K562 (cell line): ENCODE data around the gene NHSL2. TPM values are rescaled to one million over a fixed set of nuclear protein-coding genes. Genes with fewer than 3 reads are reported as not detected.

Experiments used
- ATAC-seq: fragments of 200-7000 bp; cut with Tn5 transposase; 3 replicates; pipeline ENCODE4 v1.9.1; 2020; ENCODE audit warnings: moderate library complexity
- BruUV-seq: library from RNA; stranded (reverse); fragments of 400-500 nt; replicated peaks from 2 replicates; lab custom pipeline; 2021; lab: Mats Ljungman, UMichigan
- CTCF ChIA-PET: fragments of 300-600 bp; formaldehyde crosslinking; extraction: SDS; loops from one replicate; lab custom pipeline; 2021; ENCODE audit warnings: low intra/inter-chr PET ratio; lab: Yijun Ruan, JAX
- POLR2A ChIA-PET: fragments of 300-600, 350-650 bp; sonication (Branson Sonifier 250); formaldehyde crosslinking; extraction: SDS; loops from one replicate; lab custom pipeline; 2021; ENCODE audit warnings: antibody characterized with exemption, inconsistent platforms; lab: Yijun Ruan, JAX
- DNase-seq, 4 experiments: peaks; one replicate each; pipeline versions ENCODE4 v3.0.0 to v3.0.0-alpha.2; 2011 to 2018; ENCODE audit warnings: low spot score in 3 of 4, mixed read lengths in 3 of 4; ENCODE audit errors: extremely low read depth in 1 of 4
- FAIRE-seq: peaks from 2 replicates; lab custom pipeline; 2011; peaks lifted over from hg19 to GRCh38; lab: Jason Lieb, UNC
- H2AFZ ChIP-seq: 2 replicates; pipeline ENCODE4 v1.6.0; 2011; ENCODE audit warnings: low read depth, low read length, control low read depth, inconsistent platforms
- H3K27ac ChIP-seq: fragments of 200-600 bp; 3 replicates; pipeline ENCODE4 v1.8.0; 2011; ENCODE audit warnings: low read depth, mild to moderate bottlenecking, control low read depth, inconsistent platforms, low read length, moderate library complexity, mixed read lengths; ENCODE audit errors: extremely low read depth
- H3K27me3 ChIP-seq, 2 experiments: fragments of 300-600 bp in 1 of 2; 2 replicates in 1 of 2; 3 replicates in 1 of 2; pipeline versions ENCODE4 v1.6.0 to v1.8.0; 2011; ENCODE audit warnings: inconsistent platforms in 2 of 2, low read length in 2 of 2, mild to moderate bottlenecking in 1 of 2, mixed read lengths in 1 of 2, moderate library complexity in 1 of 2; ENCODE audit not compliant: control insufficient read depth in 2 of 2, insufficient read depth in 2 of 2
- H3K36me3 ChIP-seq: fragments of 300-600 bp; 3 replicates; pipeline ENCODE4 v1.8.0; 2011; ENCODE audit warnings: mild to moderate bottlenecking, low read length, inconsistent platforms; ENCODE audit not compliant: control insufficient read depth, insufficient read depth
- H3K4me1 ChIP-seq, 2 experiments: fragments of 200-600 bp in 1 of 2; replicated peaks in 1 of 2; 2 replicates in 1 of 2; 3 replicates in 1 of 2; pipeline versions ENCODE4 v1.5.1 to v1.8.0; 2011; ENCODE audit warnings: inconsistent platforms in 2 of 2, low read length in 2 of 2, mild to moderate bottlenecking in 1 of 2, mixed read lengths in 1 of 2, moderate library complexity in 1 of 2; ENCODE audit not compliant: control insufficient read depth in 2 of 2, insufficient read depth in 2 of 2
- H3K4me2 ChIP-seq: 2 replicates; pipeline ENCODE4 v1.6.1; 2011; ENCODE audit warnings: low read length, control low read depth, inconsistent platforms, mixed read lengths; ENCODE audit not compliant: insufficient read depth
- H3K4me3 ChIP-seq: fragments of 200-600 bp; sonication (generic), shearing (Covaris generic); 2 replicates; pipeline ENCODE4 v1.5.1; 2016; ENCODE audit warnings: control low read depth, inconsistent platforms
- H3K79me2 ChIP-seq: fragments of 200-600 bp; 3 replicates; pipeline ENCODE4 v1.8.0; 2011; ENCODE audit warnings: low read length, inconsistent platforms; ENCODE audit not compliant: control insufficient read depth, insufficient read depth
- H3K9ac ChIP-seq, 2 experiments: 2 replicates each; pipeline versions ENCODE4 v1.6.0 to v1.6.1; 2011; ENCODE audit warnings: low read depth in 2 of 2, low read length in 2 of 2, control low read depth in 1 of 2, inconsistent platforms in 1 of 2, mild to moderate bottlenecking in 1 of 2, mixed read lengths in 1 of 2; ENCODE audit not compliant: insufficient read depth in 1 of 2
- H3K9me1 ChIP-seq: one replicate; pipeline ENCODE4 v1.6.0; 2011; ENCODE audit warnings: inconsistent platforms, mild to moderate bottlenecking, low read length, moderate library complexity; ENCODE audit not compliant: control insufficient read depth, insufficient read depth
- H3K9me3 ChIP-seq: replicated peaks from 2 replicates; pipeline ENCODE4 v1.5.1; 2011; ENCODE audit warnings: low read depth, low read length, inconsistent platforms; ENCODE audit not compliant: control insufficient read depth, insufficient read depth
- H4K20me1 ChIP-seq: replicated peaks from 2 replicates; pipeline ENCODE4 v1.6.1; 2011; ENCODE audit warnings: low read length, inconsistent platforms, mixed read lengths; ENCODE audit not compliant: control insufficient read depth, insufficient read depth
- FOXK2 ChIP-seq, 2 experiments: fragments of 450-650 bp; IDR thresholded peaks in 1 of 2; conservative IDR thresholded peaks in 1 of 2; 2 replicates each; pipeline ENCODE4 v1.6.1; 2016; ENCODE audit warnings: low read depth in 2 of 2, mild to moderate bottlenecking in 1 of 2
- MTA2 ChIP-seq: fragments of 450-650 bp; IDR thresholded peaks from 2 replicates; pipeline ENCODE4 v1.6.1; 2016; ENCODE audit warnings: low read depth
- NFXL1 ChIP-seq: fragments of 450-650 bp; formaldehyde crosslinking; IDR thresholded peaks from 2 replicates; pipeline ENCODE4 v1.4.0; 2021; ENCODE audit warnings: mild to moderate bottlenecking
- SIN3A ChIP-seq, 2 experiments: fragments of 150-350 bp in 1 of 2; IDR thresholded peaks; 2 replicates each; pipeline ENCODE4 v1.6.1; 2011 to 2016; ENCODE audit warnings: borderline replicate concordance in 2 of 2, low read depth in 2 of 2, low read length in 2 of 2, mild to moderate bottlenecking in 2 of 2, moderate library complexity in 2 of 2; ENCODE audit not compliant: control insufficient read depth in 1 of 2
- SMAD2 ChIP-seq: fragments of 150-350 bp; IDR thresholded peaks from 2 replicates; pipeline ENCODE4 v1.6.1; 2014; ENCODE audit warnings: low read depth, mild to moderate bottlenecking, low read length
- SMAD3 ChIP-seq: fragments of 450-650 bp; formaldehyde crosslinking; conservative IDR thresholded peaks from 2 replicates; pipeline ENCODE4 v1.4.0; 2020; ENCODE audit warnings: mild to moderate bottlenecking
- YBX1 ChIP-seq: fragments of 450-650 bp; IDR thresholded peaks from 2 replicates; pipeline ENCODE4 v1.7.1; 2016; ENCODE audit warnings: mild to moderate bottlenecking
- ZNF133 ChIP-seq: fragments of 250-450 bp; sonication (Bioruptor Pico); IDR thresholded peaks from 2 replicates; pipeline ENCODE4 v1.4.0; 2020; ENCODE audit warnings: mild to moderate bottlenecking
- ZNF444 ChIP-seq: fragments of 250-450 bp; sonication (Bioruptor Pico); IDR thresholded peaks from 2 replicates; pipeline ENCODE4 v1.4.0; 2020; ENCODE audit warnings: mild to moderate bottlenecking, moderate library complexity
- WGBS: fragments of 100-300 bp; shearing (Covaris generic); methylation state at CpG from one replicate; pipeline ENCODE4 v1.1.6; 2016; ENCODE audit warnings: low coverage, mixed read lengths; ENCODE audit not compliant: insufficient coverage; ENCODE audit errors: missing lambda C conversion rate; 5-methylcytosine and 5-hydroxymethylcytosine counted together
- in situ Hi-C: fragments of 300-500 bp; cut with MboI; formaldehyde crosslinking; loops from 4 replicates; pipeline ENCODE4 v1.15.0; 2018; ENCODE audit warnings: inconsistent platforms, mixed read lengths
- intact Hi-C: fragments of 100-400 bp; cut with micrococcal nuclease; formaldehyde crosslinking; loops from 2 replicates; pipeline ENCODE4 v1.14.2; 2022
- polyA plus RNA-seq, 8 experiments: library from polyadenylated mRNA; depleted of rRNA in 4 of 8; stranded (reverse) in 5 of 8; unstranded in 3 of 8; fragments of >200 nt; fragmentation: Nextera tagmentation in 2 of 8; fragmentation: Illumina TruSeq in 1 of 8; extraction: Ambion mirVana in 2 of 8; extraction: Trizol in 1 of 8; gene quantifications; 2 replicates each; pipeline versions ENCODE4 v1.2.1 to v1.2.3, GENCODE V29; 2011 to 2014; ENCODE audit warnings: inconsistent platforms in 1 of 8, missing spikeins in 1 of 8
- total RNA-seq, 7 experiments: library from RNA; depleted of rRNA in 6 of 7; stranded (reverse); fragments of >200 nt in 6 of 7; fragmentation: Illumina TruSeq in 2 of 7; extraction: Trizol in 2 of 7; gene quantifications; 2 replicates each; pipeline versions ENCODE4 v1.2.1 to v1.2.3, GENCODE V29; 2011 to 2021; ENCODE audit warnings: low replicate concordance in 1 of 7

NHSL2 gene
- total and polyA plus RNA-seq, 9 of the 15 experiments (the other 6 are each of a cell fraction or from before 2014, with no cell fraction given), result 0.02 TPM; not detected in 8

DNA sequence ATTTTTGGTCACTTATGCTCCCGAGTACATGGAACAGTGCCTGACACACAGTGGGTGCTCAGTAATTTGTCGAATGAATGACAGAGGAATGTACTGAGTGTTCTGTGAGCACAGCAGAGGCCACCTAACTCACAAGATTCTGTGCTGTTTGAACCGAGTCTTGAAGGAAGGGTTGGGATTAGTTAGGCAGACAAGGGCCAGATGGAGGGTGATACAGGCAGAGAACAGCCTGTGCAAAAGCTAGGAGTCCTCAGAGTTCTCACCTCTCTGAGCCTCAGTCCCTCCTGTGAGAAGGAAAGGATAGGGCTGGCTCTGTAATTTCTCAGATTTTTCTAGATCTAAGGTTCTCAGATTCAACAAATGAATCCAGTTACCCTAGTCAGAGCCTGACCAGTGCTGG lies 108.8 kb downstream of the NHSL2 start:
- no peak overlapping the region for H3K27ac ChIP-seq
- H3K27me3 ChIP-seq, result peaks cover 0 to 4% of the 10 kb centered on the region in 2 experiments; a peak in 2 of 5 replicates
- in situ Hi-C loops (no loop called here), intact Hi-C loops (loop anchor here (2.0 kb wide), 1 partner anchor 107 kb away; no protein-coding TSS in a partner anchor)
- H3K9ac ChIP-seq, result no peak overlapping the region
- peaks cover 0 to 9% of the 10 kb centered on the region in 2 experiments; a peak in 3 of 5 replicates for H3K4me1 ChIP-seq
- POLR2A ChIA-PET, result interaction anchor here (1.4 kb wide), 1 partner anchor 107 kb away, joined by 4 read pairs; no protein-coding TSS in a partner anchor
- no peak overlapping the region for H2AFZ ChIP-seq
- DNase-seq, result no peak
- H3K36me3 ChIP-seq, result no peaks in the 10 kb centered on the region
- no peak for ATAC-seq
- FAIRE-seq, result no peak
- no peaks in the 10 kb centered on the region for H3K9me3 ChIP-seq
- no peak overlapping the region for H3K4me2 ChIP-seq
- no TSS peak for BruUV-seq
- no peak for TF ChIP-seq SMAD2
- TF ChIP-seq SMAD3 (CRISPR knock-in tag), result no peak
- no peak for TF ChIP-seq ZNF133 (CRISPR knock-in tag)
- TF ChIP-seq FOXK2 (conservative IDR thresholded peaks at IDR 0.05 in 1 of 2, IDR thresholded peaks at IDR 0.05 in 1 of 2; ENCODE audit: low read depth in 2 of 2), result no peak
- TF ChIP-seq NFXL1 (CRISPR knock-in tag), result no peak
- no peak for TF ChIP-seq ZNF444
- no peak for TF ChIP-seq MTA2
- TF ChIP-seq SIN3A (IDR thresholded peaks at IDR 0.05; ENCODE audit: borderline replicate concordance in 2 of 2, control insufficient read depth in 1 of 2, low read depth in 2 of 2, low read length in 2 of 2), result no peak
- no peak for TF ChIP-seq YBX1
- CTCF ChIA-PET, result interaction anchor here (1.8 kb wide), 1 partner anchor 107 kb away, joined by 8 read pairs; no protein-coding TSS in a partner anchor
- WGBS, result 26% methylated on average over 3 of the region's 3 CpGs
- no peak overlapping the region for H3K4me3 ChIP-seq
- H3K79me2 ChIP-seq, result no peaks in the 10 kb centered on the region
- 0 out of 2 replicates have a peak, but pooled peaks cover 3% of the 10 kb centered on the region for H4K20me1 ChIP-seq
- H3K9me1 ChIP-seq, result no peaks in the 10 kb centered on the region
